ENCODE results near the gene CCT8. TPM values are rescaled to one million over a fixed set of nuclear protein-coding genes. Genes with fewer than 3 reads are reported as not detected.
A peak's percentile ranks its signal among the peaks of the same experiment; 100 is the strongest.
"Not testable (repeated sequence)": the region's sequence is repeated elsewhere in the genome, so short reads cannot be mapped to it uniquely, and the experiment has no call there.

Gene CCT8
- total and polyA plus RNA-seq, 4 donors = 47.0 to 78.2 (median 58.0) TPM

- TF ChIP-seq SP1 (IDR thresholded peaks at IDR 0.05) = peak; percentile 73
- peak; percentile 65 for TF ChIP-seq TAF1 (conservative IDR thresholded peaks at IDR 0.05)
- TF ChIP-seq, protein P1, sequence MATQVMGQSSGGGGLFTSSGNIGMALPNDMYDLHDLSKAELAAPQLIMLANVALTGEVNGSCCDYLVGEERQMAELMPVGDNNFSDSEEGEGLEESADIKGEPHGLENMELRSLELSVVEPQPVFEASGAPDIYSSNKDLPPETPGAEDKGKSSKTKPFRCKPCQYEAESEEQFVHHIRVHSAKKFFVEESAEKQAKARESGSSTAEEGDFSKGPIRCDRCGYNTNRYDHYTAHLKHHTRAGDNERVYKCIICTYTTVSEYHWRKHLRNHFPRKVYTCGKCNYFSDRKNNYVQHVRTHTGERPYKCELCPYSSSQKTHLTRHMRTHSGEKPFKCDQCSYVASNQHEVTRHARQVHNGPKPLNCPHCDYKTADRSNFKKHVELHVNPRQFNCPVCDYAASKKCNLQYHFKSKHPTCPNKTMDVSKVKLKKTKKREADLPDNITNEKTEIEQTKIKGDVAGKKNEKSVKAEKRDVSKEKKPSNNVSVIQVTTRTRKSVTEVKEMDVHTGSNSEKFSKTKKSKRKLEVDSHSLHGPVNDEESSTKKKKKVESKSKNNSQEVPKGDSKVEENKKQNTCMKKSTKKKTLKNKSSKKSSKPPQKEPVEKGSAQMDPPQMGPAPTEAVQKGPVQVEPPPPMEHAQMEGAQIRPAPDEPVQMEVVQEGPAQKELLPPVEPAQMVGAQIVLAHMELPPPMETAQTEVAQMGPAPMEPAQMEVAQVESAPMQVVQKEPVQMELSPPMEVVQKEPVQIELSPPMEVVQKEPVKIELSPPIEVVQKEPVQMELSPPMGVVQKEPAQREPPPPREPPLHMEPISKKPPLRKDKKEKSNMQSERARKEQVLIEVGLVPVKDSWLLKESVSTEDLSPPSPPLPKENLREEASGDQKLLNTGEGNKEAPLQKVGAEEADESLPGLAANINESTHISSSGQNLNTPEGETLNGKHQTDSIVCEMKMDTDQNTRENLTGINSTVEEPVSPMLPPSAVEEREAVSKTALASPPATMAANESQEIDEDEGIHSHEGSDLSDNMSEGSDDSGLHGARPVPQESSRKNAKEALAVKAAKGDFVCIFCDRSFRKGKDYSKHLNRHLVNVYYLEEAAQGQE (IDR thresholded peaks at IDR 0.05) = peak; percentile 42
- Histone ChIP-seq H3K9ac (ENCODE audit: low read depth in 1 of 2, low read length in 2 of 2) (peak overlapping the region; percentile 58 to 85), H3K4me1 (ENCODE audit: control insufficient read depth in 4 of 4, insufficient read depth in 4 of 4, low read length in 3 of 4) (peaks cover 0 to 16% (median 6%) of the 10 kb centered on the region in 4 donors), H3K27ac (ENCODE audit: low read depth in 1 of 2, low read length in 2 of 2) (peak overlapping the region; percentile 81), H3K4me3 (ENCODE audit: low read depth in 1 of 3, low read length in 3 of 3) (peak overlapping the region; percentile 20 to 70 (median 60))
- not testable (repeated sequence) for H3K9me3 ChIP-seq (ENCODE audit: control insufficient read depth in 4 of 4, low read length in 3 of 4); H3K27me3 ChIP-seq (ENCODE audit: control insufficient read depth in 4 of 4, insufficient read depth in 4 of 4, low read length in 3 of 4); H3K36me3 ChIP-seq (ENCODE audit: control insufficient read depth in 4 of 4, insufficient read depth in 3 of 4, low read depth in 1 of 4, low read length in 3 of 4)
- 29% methylated on average over 50 of the region's 50 CpGs for WGBS
- peak; percentile 50 for DNase-seq (ENCODE audit: low spot score)
Observed at GRCh38 chr21:29076731-29077640, 3.5 kb upstream of the CCT8 start.

DNA sequence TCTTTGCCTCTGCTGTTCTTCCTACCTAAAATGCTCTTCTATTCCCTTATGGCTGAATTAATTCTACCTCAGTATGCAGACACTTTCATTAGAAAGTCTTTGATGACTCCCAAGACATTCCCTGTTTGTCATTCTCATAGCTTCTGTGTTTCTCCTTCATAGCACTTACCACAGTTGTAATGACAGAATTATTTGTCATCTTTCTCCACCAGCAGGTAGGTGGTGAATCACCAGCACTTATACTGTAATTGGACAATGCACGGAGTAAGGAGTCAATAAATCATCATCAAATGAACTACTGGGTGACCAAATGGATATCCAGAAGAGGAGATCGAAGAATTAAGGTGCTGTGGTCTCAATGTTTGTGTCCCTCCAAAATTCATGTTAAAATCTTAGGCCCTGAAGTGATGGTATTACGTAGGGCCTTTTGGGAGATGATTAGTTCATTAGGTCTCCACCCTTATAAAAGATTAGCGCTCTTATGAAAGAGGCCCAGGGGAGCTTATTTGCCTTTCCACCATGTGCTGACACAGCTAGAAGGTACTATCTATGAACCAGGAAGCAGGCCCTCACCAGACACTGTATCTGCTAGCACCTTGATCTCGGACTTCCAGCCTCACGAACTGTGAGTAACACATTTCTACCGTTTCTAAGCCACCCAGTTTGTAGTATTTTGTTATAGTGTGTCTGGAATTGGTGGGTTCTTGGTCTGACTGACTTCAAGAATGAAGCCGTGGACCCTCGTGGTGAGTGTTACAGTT lies 2.4 kb upstream of the CCT8 start:
- H3K4me1 ChIP-seq (ENCODE audit: control insufficient read depth in 4 of 4, insufficient read depth in 4 of 4, low read length in 3 of 4) = peaks cover 9 to 26% (median 17%) of the 10 kb centered on the region in 4 donors
- H3K36me3 ChIP-seq (ENCODE audit: control insufficient read depth in 4 of 4, insufficient read depth in 3 of 4, low read depth in 1 of 4, low read length in 3 of 4) = no peaks in the 10 kb centered on the region
- 94% methylated on average over 9 of the region's 9 CpGs for WGBS
- H3K27ac ChIP-seq (ENCODE audit: low read depth in 1 of 2, low read length in 2 of 2) = no peak overlapping the region
- no peak overlapping the region for H3K9ac ChIP-seq (ENCODE audit: low read depth in 1 of 2, low read length in 2 of 2)
- H3K9me3 ChIP-seq (ENCODE audit: control insufficient read depth in 4 of 4, low read length in 3 of 4) = no peaks in the 10 kb centered on the region
- H3K4me3 ChIP-seq (ENCODE audit: low read depth in 1 of 3, low read length in 3 of 3) = no peak overlapping the region
- no peaks in the 10 kb centered on the region for H3K27me3 ChIP-seq (ENCODE audit: control insufficient read depth in 4 of 4, insufficient read depth in 4 of 4, low read length in 3 of 4)
- TF ChIP-seq RXRA (IDR thresholded peaks at IDR 0.05) (no peak), FOXA1 (IDR thresholded peaks at IDR 0.05) (no peak), RAD21 (IDR thresholded peaks at IDR 0.05) (no peak), EGR1 (IDR thresholded peaks at IDR 0.05; ENCODE audit: low read depth in 2 of 2) (no peak), NR2F2 (IDR thresholded peaks at IDR 0.05) (no peak), FOXA2 (IDR thresholded peaks at IDR 0.05) (no peak), YY1 (IDR thresholded peaks at IDR 0.05) (no peak), GABPA (IDR thresholded peaks at IDR 0.05 in 1 of 2, conservative IDR thresholded peaks at IDR 0.05 in 1 of 2) (no peak), HNF4G (IDR thresholded peaks at IDR 0.05) (no peak)
- TF ChIP-seq, protein P2, sequence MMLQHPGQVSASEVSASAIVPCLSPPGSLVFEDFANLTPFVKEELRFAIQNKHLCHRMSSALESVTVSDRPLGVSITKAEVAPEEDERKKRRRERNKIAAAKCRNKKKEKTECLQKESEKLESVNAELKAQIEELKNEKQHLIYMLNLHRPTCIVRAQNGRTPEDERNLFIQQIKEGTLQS (IDR thresholded peaks at IDR 0.05) = no peak
- TF ChIP-seq, protein P3, sequence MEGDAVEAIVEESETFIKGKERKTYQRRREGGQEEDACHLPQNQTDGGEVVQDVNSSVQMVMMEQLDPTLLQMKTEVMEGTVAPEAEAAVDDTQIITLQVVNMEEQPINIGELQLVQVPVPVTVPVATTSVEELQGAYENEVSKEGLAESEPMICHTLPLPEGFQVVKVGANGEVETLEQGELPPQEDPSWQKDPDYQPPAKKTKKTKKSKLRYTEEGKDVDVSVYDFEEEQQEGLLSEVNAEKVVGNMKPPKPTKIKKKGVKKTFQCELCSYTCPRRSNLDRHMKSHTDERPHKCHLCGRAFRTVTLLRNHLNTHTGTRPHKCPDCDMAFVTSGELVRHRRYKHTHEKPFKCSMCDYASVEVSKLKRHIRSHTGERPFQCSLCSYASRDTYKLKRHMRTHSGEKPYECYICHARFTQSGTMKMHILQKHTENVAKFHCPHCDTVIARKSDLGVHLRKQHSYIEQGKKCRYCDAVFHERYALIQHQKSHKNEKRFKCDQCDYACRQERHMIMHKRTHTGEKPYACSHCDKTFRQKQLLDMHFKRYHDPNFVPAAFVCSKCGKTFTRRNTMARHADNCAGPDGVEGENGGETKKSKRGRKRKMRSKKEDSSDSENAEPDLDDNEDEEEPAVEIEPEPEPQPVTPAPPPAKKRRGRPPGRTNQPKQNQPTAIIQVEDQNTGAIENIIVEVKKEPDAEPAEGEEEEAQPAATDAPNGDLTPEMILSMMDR (IDR thresholded peaks at IDR 0.05; ENCODE audit: low read depth, low read length, missing input control) = no peak
- DNase-seq (ENCODE audit: low spot score) = no peak

Measured in liver (tissue), 9 donors.